HepG2 (cell line): ENCODE results near the gene PRELP. TPM values are rescaled to one million over a fixed set of nuclear protein-coding genes. Genes with fewer than 3 reads are reported as not detected.

ENCODE experiments used
- ATAC-seq: fragments of 200-7000 bp; cut with Tn5 transposase; 3 replicates; pipeline ENCODE4 v1.9.1; 2020; ENCODE audit warnings: mild to moderate bottlenecking, moderate library complexity
- BruUV-seq: library from RNA; stranded (reverse); fragments of 400-500 nt; replicated peaks from 2 replicates; lab custom pipeline; 2021; lab: Mats Ljungman, UMichigan
- CTCF ChIA-PET: fragments of 300-600 bp; formaldehyde crosslinking; extraction: SDS; loops from one replicate; lab custom pipeline; 2021; ENCODE audit warnings: low total read pairs, inconsistent platforms, low intra/inter-chr PET ratio; lab: Yijun Ruan, JAX
- POLR2A ChIA-PET: fragments of 350-600 bp; sonication (Branson Sonifier 250); formaldehyde crosslinking; loops from one replicate; lab custom pipeline; 2020; ENCODE audit warnings: antibody characterized with exemption, inconsistent platforms; lab: Yijun Ruan, JAX
- DNase-seq: peaks from one replicate; pipeline ENCODE4 v3.0.0-alpha.2; 2015; ENCODE audit warnings: low spot score
- FAIRE-seq: peaks from 3 replicates; lab custom pipeline; 2011; peaks lifted over from hg19 to GRCh38; lab: Jason Lieb, UNC
- H2AFZ ChIP-seq: one replicate; pipeline ENCODE4 v1.6.1; 2011; ENCODE audit warnings: low read length, inconsistent platforms
- H3K27ac ChIP-seq: fragments of 300-600 bp; 3 replicates; pipeline ENCODE4 v1.8.0; 2011; ENCODE audit warnings: mixed run types, mild to moderate bottlenecking, mixed read lengths, low read length, inconsistent platforms; ENCODE audit not compliant: insufficient read depth; ENCODE audit errors: extremely low read length
- H3K27me3 ChIP-seq, 2 experiments: fragments of 200-600 bp in 1 of 2; 2 replicates in 1 of 2; 3 replicates in 1 of 2; pipeline versions ENCODE4 v1.6.0 to v1.8.0; 2011; ENCODE audit warnings: low read length in 2 of 2, mild to moderate bottlenecking in 2 of 2, moderate library complexity in 2 of 2, inconsistent platforms in 1 of 2; ENCODE audit not compliant: insufficient read depth in 2 of 2, control insufficient read depth in 1 of 2
- H3K36me3 ChIP-seq, 2 experiments: fragments of 200-600 bp in 1 of 2; replicated peaks in 1 of 2; 2 replicates in 1 of 2; 3 replicates in 1 of 2; pipeline versions ENCODE4 v1.5.1 to v1.8.0; 2011; ENCODE audit warnings: low read length in 2 of 2, inconsistent platforms in 1 of 2; ENCODE audit not compliant: insufficient read depth in 2 of 2, control insufficient read depth in 1 of 2
- H3K4me1 ChIP-seq: 2 replicates; pipeline ENCODE4 v1.5.1; 2012; ENCODE audit warnings: low read length, inconsistent platforms; ENCODE audit not compliant: insufficient read depth
- H3K4me2 ChIP-seq: 2 replicates; pipeline ENCODE4 v1.6.0; 2011; ENCODE audit warnings: low read depth, low read length, inconsistent platforms
- H3K4me3 ChIP-seq, 3 experiments: fragments of 200-600 bp in 1 of 3; sonication (generic), shearing (Covaris generic) in 1 of 3; replicated peaks in 1 of 3; 2 replicates each; pipeline ENCODE4 v1.5.1; 2011 to 2016; ENCODE audit warnings: low read length in 3 of 3, inconsistent platforms in 2 of 3, low read depth in 2 of 3, mild to moderate bottlenecking in 2 of 3, control low read depth in 1 of 3, mixed read lengths in 1 of 3; ENCODE audit not compliant: insufficient read depth in 1 of 3
- H3K79me2 ChIP-seq: one replicate; pipeline ENCODE4 v1.6.1; 2011; ENCODE audit warnings: low read length, inconsistent platforms; ENCODE audit not compliant: insufficient read depth
- H3K9ac ChIP-seq: 2 replicates; pipeline ENCODE4 v1.6.0; 2011; ENCODE audit warnings: mild to moderate bottlenecking, low read depth, low read length, inconsistent platforms; ENCODE audit not compliant: insufficient read depth
- H3K9me3 ChIP-seq: 2 replicates; pipeline ENCODE4 v1.5.1; 2012; ENCODE audit warnings: mild to moderate bottlenecking, low read length
- H4K20me1 ChIP-seq: 2 replicates; pipeline ENCODE4 v1.6.0; 2011; ENCODE audit warnings: inconsistent platforms, mild to moderate bottlenecking, low read length, moderate library complexity; ENCODE audit not compliant: insufficient read depth
- CC2D1A ChIP-seq: sonication (generic); formaldehyde crosslinking; IDR thresholded peaks from 2 replicates; pipeline ENCODE4 v1.8.1; 2023; ENCODE audit warnings: mild to moderate bottlenecking, missing genetic modification reagents
- HNRNPUL1 ChIP-seq: fragments of 200-400 bp; formaldehyde crosslinking; IDR thresholded peaks from 2 replicates; pipeline ENCODE4 v1.6.1; 2017; ENCODE audit warnings: low read depth, mild to moderate bottlenecking, low read length, moderate library complexity
- MEF2D ChIP-seq: sonication (generic); formaldehyde crosslinking; IDR thresholded peaks from 2 replicates; pipeline ENCODE4 v1.5.1; 2020; ENCODE audit warnings: mild to moderate bottlenecking, missing genetic modification reagents
- NFIC ChIP-seq: IDR thresholded peaks from 2 replicates; pipeline ENCODE4 v1.6.1; 2012; ENCODE audit warnings: mild to moderate bottlenecking, low read length, inconsistent platforms
- RXRB ChIP-seq: IDR thresholded peaks from 2 replicates; pipeline ENCODE4 v1.6.1; 2016; ENCODE audit warnings: borderline replicate concordance, missing genetic modification reagents, missing compliant biosample characterization
- STAG1 ChIP-seq: sonication (generic); formaldehyde crosslinking; IDR thresholded peaks from 2 replicates; pipeline ENCODE4 v1.4.0; 2020; ENCODE audit warnings: missing genetic modification reagents
- TBX2 ChIP-seq: sonication (generic); formaldehyde crosslinking; IDR thresholded peaks from 2 replicates; pipeline ENCODE4 v1.5.0; 2020; ENCODE audit warnings: missing genetic modification reagents, mild to moderate bottlenecking, borderline replicate concordance
- ZFP41 ChIP-seq: sonication (generic); formaldehyde crosslinking; IDR thresholded peaks from 2 replicates; pipeline ENCODE4 v1.4.0; 2020; ENCODE audit warnings: mild to moderate bottlenecking, missing genetic modification reagents, borderline replicate concordance
- ZFY ChIP-seq: sonication (generic); formaldehyde crosslinking; IDR thresholded peaks from 2 replicates; pipeline ENCODE4 v1.4.0; 2020; ENCODE audit warnings: missing genetic modification reagents
- ZNF33B ChIP-seq: sonication (generic); formaldehyde crosslinking; IDR thresholded peaks from 2 replicates; pipeline ENCODE4 v1.5.1; 2020; ENCODE audit warnings: mild to moderate bottlenecking, missing genetic modification reagents
- ZNF547 ChIP-seq: sonication (generic); formaldehyde crosslinking; IDR thresholded peaks from 2 replicates; pipeline ENCODE4 v1.5.1; 2020; ENCODE audit warnings: mild to moderate bottlenecking, missing genetic modification reagents
- ZNF761 ChIP-seq: sonication (generic); formaldehyde crosslinking; conservative IDR thresholded peaks from 2 replicates; pipeline ENCODE4 v1.4.0; 2020; ENCODE audit warnings: mild to moderate bottlenecking, missing genetic modification reagents
- WGBS: methylation state at CpG from one replicate; pipeline ENCODE4 v1.1.6; 2017; ENCODE audit warnings: low lambda C conversion rate; 5-methylcytosine and 5-hydroxymethylcytosine counted together
- in situ Hi-C: cut with HindIII; loops from 2 replicates; pipeline ENCODE4 v1.10.0; 2017; ENCODE audit warnings: low pct_unique_long_range_greater_than_20kb; ENCODE audit not compliant: extremely low pct_ligation_motif_present
- intact Hi-C: fragments of 100-400 bp; cut with micrococcal nuclease; formaldehyde crosslinking; loops from one replicate; pipeline ENCODE4 v1.10.0; 2022; ENCODE audit not compliant: unreplicated experiment
- polyA plus RNA-seq, 8 experiments: library from polyadenylated mRNA; depleted of rRNA in 3 of 8; stranded (reverse) in 7 of 8; unstranded in 1 of 8; fragments of >200 nt; fragmentation: Illumina TruSeq in 4 of 8; extraction: Trizol in 4 of 8; gene quantifications; 2 replicates each; pipeline versions ENCODE4 v1.2.1 to v1.2.3, GENCODE V29; 2011 to 2016; ENCODE audit warnings: low read depth in 4 of 8, missing spikeins in 1 of 8, mixed read lengths in 1 of 8; ENCODE audit not compliant: insufficient read depth in 1 of 8
- total RNA-seq, 5 experiments: library from RNA; depleted of rRNA; stranded (reverse); fragments of >200 nt; fragmentation: Illumina TruSeq; extraction: Trizol; gene quantifications; 2 replicates each; pipeline ENCODE4 v1.2.3, GENCODE V29; 2016; ENCODE audit warnings: low read depth in 1 of 5
- TF ChIP-seq, protein P1 (sequence below): sonication (generic); formaldehyde crosslinking; IDR thresholded peaks from 2 replicates; pipeline ENCODE4 v1.8.1; 2023; ENCODE audit warnings: missing genetic modification reagents, mild to moderate bottlenecking, borderline replicate concordance
- TF ChIP-seq, protein P2 (sequence below): sonication (generic); formaldehyde crosslinking; IDR thresholded peaks from 2 replicates; pipeline ENCODE4 v1.5.1; 2020; ENCODE audit warnings: missing genetic modification reagents, mild to moderate bottlenecking, borderline replicate concordance
- TF ChIP-seq, protein P3 (sequence below): sonication (generic); formaldehyde crosslinking; IDR thresholded peaks from 2 replicates; pipeline ENCODE4 v1.5.1; 2020; ENCODE audit warnings: missing genetic modification reagents, mild to moderate bottlenecking, borderline replicate concordance
- TF ChIP-seq, protein P4 (sequence below): sonication (generic); formaldehyde crosslinking; IDR thresholded peaks from 2 replicates; pipeline ENCODE4 v1.5.0; 2020; ENCODE audit warnings: missing genetic modification reagents

PRELP gene
- total and polyA plus RNA-seq, 2 of the 13 experiments (the other 11 are each of a cell fraction or from before 2014, with no cell fraction given): not detected

DNA sequence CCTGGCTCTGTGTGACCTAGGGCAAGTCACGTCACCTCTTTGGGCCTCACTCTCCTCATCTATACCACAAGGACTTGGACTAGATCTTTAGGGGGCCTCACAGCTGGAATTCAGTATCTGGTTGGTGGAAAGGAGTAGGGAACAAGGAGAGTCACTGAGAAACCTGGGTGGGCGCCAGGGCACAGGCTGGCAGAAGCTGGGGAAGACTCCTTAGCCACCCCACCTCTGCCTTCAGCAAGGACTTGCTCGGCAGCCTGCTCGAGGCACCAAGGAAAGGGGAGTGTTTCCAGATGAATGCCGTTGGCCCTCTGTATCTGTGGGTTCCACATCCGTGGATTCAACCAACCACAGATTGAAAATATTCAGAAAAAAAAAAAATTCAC lies 17.1 kb downstream of the PRELP start:
- H3K4me3 ChIP-seq: no peak overlapping the region
- ATAC-seq (no peak), FAIRE-seq (no peak), DNase-seq (no peak)
- H3K9ac ChIP-seq: no peak overlapping the region
- H2AFZ ChIP-seq: no peak overlapping the region
- H3K36me3 ChIP-seq: no peaks in the 10 kb centered on the region
- H3K27me3 ChIP-seq: peaks cover 2 to 39% of the 10 kb centered on the region in 2 experiments; a peak in 3 of 5 replicates
- H3K9me3 ChIP-seq: no peaks in the 10 kb centered on the region
- ChIA-PET CTCF (no interaction called here), POLR2A (no interaction called here)
- 17% methylated on average over 6 of the region's 6 CpGs for WGBS
- intact Hi-C loops (no loop called here), in situ Hi-C loops (no loop called here)
- no peak overlapping the region for H3K4me2 ChIP-seq
- TF ChIP-seq HNRNPUL1: no peak
- no peak for TF ChIP-seq MEF2D
- TF ChIP-seq, protein P1, sequence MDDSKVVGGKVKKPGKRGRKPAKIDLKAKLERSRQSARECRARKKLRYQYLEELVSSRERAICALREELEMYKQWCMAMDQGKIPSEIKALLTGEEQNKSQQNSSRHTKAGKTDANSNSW: no peak
- no peak for TF ChIP-seq TBX2 (CRISPR knock-in tag)
- TF ChIP-seq ZFP41 (CRISPR knock-in tag): no peak
- TF ChIP-seq ZFY (CRISPR knock-in tag): no peak
- no peak for TF ChIP-seq ZNF33B
- TF ChIP-seq ZNF761 (CRISPR knock-in tag): no peak
- no peak for TF ChIP-seq STAG1 (CRISPR knock-in tag)
- TF ChIP-seq RXRB: no peak
- TF ChIP-seq, protein P2, sequence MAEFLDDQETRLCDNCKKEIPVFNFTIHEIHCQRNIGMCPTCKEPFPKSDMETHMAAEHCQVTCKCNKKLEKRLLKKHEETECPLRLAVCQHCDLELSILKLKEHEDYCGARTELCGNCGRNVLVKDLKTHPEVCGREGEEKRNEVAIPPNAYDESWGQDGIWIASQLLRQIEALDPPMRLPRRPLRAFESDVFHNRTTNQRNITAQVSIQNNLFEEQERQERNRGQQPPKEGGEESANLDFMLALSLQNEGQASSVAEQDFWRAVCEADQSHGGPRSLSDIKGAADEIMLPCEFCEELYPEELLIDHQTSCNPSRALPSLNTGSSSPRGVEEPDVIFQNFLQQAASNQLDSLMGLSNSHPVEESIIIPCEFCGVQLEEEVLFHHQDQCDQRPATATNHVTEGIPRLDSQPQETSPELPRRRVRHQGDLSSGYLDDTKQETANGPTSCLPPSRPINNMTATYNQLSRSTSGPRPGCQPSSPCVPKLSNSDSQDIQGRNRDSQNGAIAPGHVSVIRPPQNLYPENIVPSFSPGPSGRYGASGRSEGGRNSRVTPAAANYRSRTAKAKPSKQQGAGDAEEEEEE (CRISPR knock-in tag): no peak
- TF ChIP-seq, protein P3, sequence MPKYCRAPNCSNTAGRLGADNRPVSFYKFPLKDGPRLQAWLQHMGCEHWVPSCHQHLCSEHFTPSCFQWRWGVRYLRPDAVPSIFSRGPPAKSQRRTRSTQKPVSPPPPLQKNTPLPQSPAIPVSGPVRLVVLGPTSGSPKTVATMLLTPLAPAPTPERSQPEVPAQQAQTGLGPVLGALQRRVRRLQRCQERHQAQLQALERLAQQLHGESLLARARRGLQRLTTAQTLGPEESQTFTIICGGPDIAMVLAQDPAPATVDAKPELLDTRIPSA: no peak
- TF ChIP-seq NFIC: no peak
- no peak for TF ChIP-seq ZNF547 (CRISPR knock-in tag)
- no peak for TF ChIP-seq CC2D1A (CRISPR knock-in tag)
- TF ChIP-seq, protein P4, sequence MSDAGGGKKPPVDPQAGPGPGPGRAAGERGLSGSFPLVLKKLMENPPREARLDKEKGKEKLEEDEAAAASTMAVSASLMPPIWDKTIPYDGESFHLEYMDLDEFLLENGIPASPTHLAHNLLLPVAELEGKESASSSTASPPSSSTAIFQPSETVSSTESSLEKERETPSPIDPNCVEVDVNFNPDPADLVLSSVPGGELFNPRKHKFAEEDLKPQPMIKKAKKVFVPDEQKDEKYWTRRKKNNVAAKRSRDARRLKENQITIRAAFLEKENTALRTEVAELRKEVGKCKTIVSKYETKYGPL (CRISPR knock-in tag): no peak
- no TSS peak for BruUV-seq
- no peaks in the 10 kb centered on the region for H3K4me1 ChIP-seq
- H3K79me2 ChIP-seq: no peaks in the 10 kb centered on the region
- H4K20me1 ChIP-seq: no peaks in the 10 kb centered on the region
- no peak overlapping the region for H3K27ac ChIP-seq
